Fibroblast of skin of left biceps (primary cell): ENCODE data around the gene IGFBP7.

Source experiments
- DNase-seq, 2 experiments: peaks; one replicate each; pipeline ENCODE4 v3.0.0-alpha.2; 2013; ENCODE audit warnings: low read depth in 2 of 2

Gene IGFBP7

DNA sequence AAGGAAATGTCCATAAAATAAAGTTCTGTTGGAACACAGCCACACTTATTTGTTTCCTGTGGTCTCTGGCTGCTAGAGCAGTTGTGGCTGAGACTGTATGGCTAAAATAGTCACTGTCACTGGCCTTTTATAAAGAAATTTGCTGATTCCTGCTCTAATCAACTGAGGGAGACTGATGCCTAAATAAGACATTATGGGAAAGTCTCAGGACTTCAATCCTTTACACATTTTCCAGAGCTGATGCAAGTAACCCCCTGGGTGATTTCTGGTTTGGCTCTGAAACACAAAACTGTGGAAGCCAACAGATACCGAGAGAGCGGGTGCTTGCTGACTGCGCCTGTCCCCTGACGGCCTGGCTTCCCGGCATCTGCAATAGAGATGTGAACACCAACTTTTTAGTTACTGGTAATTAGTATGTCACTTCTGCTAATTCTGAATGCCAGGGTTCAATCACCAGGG, 67.4 kb downstream of the IGFBP7 start:
- DNase-seq = no peak

DNA sequence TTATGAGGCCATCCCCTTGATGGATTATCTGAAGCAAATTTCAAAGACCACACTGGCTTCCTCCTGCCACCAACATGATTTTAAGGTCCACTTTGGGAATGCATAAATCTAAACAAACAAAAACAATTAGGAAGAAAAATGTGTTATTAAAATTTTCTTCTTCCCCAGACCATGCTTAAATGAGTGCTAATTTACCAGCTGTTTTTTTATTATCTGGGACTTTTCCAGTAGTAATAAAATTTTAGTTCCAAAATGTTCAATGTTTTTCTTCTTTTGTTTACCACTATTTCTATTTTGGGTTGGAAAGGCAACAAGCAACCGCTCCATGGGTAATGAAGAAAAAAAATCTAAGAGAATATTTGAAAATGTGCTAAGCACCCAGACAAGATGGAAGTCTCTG, 69.2 kb downstream of the IGFBP7 start:
- DNase-seq = no peak

DNA sequence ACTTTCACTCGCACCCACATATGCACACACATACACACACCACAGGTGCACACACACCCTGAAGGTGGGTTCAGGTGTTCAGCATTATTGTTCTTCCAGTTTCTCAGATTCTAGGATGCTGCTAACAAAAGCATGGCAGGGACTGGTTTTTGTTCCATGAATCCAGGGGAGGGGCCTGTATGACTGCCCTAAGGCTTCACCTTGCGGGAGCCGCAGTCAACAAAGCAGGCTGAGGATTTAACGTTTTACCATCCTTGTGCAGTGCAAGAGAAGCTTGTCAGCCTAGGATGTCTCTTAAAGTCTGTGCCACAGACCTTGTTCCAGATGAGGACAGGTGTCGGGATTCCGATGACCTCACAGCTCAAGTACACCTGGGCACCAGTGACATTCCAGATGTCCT, 69.7 kb downstream of the IGFBP7 start:
- no peak for DNase-seq

GRCh38 chr4:57039345-57039744, 70.8 kb downstream of the IGFBP7 start:
- no peak for DNase-seq

- no peak for DNase-seq
These were observed 72.1 kb downstream of the IGFBP7 start for GRCh38 chr4:57037982-57038604.

DNA sequence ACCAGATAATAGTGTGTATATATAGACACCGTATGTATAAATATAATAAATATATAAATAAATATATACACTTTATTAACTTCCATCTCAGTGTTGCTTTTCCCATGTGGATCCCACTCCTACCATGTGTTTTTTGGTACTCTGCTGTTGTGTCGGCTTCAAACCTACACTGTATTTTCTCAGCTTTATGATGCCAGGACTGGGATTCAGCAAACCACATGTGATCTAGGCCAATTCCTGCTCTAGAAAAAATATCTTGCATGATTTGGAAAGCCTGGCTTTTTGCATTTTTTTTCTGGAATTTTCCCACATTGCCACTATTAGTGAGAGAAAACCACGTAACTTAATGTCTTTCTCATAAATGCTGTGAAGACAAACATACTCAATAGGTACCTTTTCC, 75.7 kb downstream of the IGFBP7 start:
- no peak for DNase-seq

DNA sequence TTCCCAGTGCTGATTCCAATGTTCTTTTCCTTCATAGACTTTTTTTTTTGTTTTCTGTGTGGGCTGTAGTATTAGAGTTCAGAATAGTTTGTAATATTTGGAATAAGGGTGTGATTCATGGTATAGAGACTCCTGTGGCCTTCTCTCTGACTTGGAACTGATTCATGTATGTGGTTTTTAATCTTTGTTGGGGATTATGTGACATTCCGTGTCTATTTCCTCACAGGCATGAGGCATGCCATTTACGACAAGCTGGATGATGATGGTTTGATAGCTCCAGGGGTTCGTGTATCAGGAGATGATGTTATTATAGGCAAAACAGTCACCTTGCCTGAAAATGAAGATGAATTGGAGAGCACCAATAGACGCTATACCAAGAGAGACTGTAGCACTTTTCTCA, 87.1 kb downstream of the IGFBP7 start:
- peak; percentile 67 to 74 for DNase-seq

- DNase-seq = peak in 1 of 2 experiments; percentile 49
These were observed 89.6 kb downstream of the IGFBP7 start for GRCh38 chr4:57020467-57021101.

DNA sequence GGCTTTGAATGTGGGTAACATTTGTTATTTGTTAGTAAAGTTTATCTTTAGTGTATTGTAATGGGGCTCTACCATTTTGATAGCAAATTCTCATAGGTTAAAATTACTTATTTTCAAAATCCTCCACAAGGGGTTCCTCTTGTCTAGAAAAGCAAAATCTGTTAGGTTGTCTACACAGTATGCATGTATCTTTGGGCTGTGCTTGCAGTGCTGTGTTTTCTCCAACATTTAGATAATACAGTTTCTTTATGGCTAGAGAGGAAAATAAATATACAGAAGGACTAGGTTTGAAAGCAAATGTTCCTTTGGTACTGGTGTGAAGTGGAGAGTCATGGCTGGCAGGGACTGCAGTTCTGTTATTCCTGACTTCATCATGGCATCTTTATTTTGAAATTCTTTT, 91.2 kb downstream of the IGFBP7 start:
- no peak for DNase-seq

GRCh38 chr4:57013543-57014120, 96.6 kb downstream of the IGFBP7 start:
- DNase-seq = no peak

- no peak for DNase-seq
These were observed 110.4 kb downstream of the IGFBP7 start for GRCh38 chr4:56999751-57000150.

DNA sequence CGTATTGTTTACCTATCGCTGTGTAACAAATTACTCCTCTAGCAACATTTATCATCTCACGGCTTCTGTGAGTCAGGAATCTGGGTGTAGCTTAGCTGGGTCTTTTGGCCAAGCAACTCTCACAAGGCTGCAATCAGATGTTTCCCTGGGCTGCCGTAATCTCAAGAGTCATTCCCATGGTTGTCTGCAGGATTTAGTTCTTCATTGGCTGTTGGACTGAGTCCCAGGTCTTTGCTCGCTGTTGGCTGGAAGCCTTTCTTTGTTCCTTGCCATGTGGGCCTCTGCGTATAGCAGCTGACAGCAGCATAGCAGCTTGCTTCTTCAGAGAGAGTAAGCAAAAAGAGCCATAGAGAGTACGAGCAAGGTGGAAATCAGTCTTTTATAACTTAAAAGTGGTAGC, 114.7 kb downstream of the IGFBP7 start:
- DNase-seq = peak; percentile 81

DNA sequence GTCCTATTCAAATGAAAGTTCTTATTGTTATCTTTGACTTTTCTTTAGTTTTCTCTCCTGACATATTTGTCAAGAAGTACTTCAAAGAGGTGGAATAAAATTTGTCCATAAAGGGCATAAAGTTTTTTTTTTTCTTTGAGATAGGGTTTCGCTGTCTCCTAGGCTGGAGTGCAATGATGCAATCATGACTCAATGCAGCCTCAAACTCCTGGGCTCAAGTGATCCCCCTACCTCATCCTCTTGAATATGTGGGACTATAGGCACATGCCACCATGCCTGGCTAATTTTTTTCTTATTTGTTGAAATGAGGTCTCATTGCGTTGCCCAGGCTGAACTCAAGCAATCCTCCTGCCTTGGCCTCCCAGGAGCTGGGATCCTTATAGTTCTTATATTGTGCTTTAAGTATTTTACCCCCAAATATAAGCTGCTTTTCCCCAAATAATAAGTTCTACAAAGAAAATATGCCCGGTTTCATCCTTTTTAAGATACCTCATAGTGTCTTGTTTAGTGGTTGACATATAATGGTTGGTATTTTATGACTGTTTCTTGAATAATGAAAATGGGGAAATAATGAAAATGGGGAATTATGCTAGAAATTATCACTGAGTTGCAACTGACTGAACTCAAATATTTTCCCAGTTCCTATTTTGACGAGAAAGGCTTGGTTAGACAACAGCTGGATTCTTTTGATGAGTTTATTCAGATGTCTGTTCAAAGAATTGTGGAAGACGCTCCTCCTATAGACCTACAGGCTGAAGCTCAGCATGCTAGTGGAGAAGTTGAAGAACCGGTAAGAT, 119.9 kb downstream of the IGFBP7 start:
- no peak for DNase-seq

- DNase-seq = no peak
These were observed 123.2 kb downstream of the IGFBP7 start for GRCh38 chr4:56986952-56987351.

DNA sequence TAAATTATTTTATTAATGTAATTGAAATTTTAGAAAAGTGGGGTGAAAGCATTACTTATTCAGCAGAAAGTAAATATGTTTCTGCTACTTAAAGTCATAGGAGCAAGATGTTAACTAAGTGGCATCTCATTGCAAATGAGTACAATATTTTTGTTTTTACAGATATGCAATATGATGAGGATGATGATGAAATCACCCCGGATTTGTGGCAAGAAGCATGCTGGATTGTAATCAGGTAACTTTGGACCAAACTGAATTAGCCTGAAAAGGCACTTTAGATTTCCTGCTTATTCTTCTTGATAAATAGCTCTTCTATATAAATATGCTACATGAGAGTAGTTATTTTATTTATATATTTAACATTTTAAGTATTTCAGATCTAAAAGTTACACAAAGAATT, 124.0 kb downstream of the IGFBP7 start:
- DNase-seq = no peak

DNA sequence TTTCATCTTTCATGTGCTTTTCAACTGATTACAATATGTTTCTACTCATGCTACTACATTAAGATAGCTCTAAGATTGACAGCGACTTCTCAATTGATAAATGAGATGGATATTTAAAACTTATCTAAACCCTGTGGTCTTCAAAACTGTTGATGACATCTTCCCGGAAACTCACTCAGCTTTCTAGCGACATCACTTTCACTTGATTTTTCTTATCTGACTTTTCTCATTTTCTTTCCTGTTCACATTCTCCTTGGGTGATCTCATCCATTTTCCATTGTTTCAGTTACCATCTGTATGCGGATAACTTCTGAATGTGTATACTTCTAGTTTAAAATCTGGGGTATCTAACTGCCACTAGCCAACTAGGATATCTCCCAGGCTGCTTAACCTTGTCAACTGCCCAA, 128.4 kb downstream of the IGFBP7 start:
- DNase-seq = no peak
